GM19324 (cell line): Measurements from ENCODE around the gene CDH5.
"Not testable (repeated sequence)": the region's sequence is repeated elsewhere in the genome, so short reads cannot be mapped to it uniquely, and the experiment has no call there.

Experiments
- ATAC-seq: cut with Tn5 transposase; IDR thresholded peaks from one replicate; pipeline ENCODE4 v1.9.1; 2021; ENCODE audit warnings: mild to moderate bottlenecking, moderate library complexity; ENCODE audit not compliant: unreplicated experiment, low FRiP score

Gene CDH5

DNA sequence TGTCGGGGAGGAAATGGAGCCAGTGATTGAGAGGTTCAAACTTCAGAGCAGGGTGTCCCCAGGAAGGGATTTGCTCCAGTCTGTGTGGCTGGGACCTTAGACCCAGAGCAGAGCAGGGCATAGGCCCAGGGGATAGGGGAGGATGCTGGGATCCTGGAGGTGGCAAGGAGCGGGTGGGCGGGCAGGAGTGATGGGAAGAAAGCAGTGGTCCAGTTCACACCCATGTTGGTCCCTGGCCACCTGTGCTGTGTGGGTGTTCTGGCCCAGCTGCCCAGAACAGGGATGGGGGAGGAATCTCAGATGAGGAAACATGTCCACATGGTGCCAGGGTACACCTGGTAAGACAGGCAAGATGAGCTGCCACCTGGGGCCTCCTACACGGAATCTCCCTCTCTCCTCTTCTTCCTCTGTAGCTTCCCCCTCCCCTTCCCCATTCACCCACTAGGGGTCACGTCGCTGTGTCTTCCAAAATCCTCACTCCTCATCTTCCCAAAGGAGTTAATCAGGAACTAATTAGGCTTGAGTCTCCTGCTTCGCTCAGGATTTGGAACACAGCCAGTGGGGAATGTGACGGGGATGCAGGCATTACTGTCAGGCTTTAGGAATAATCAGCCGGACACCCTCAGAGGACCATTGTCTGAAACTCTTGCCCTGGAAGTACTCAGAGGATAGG, 62.9 kb downstream of the CDH5 start:
- ATAC-seq = no peak

DNA sequence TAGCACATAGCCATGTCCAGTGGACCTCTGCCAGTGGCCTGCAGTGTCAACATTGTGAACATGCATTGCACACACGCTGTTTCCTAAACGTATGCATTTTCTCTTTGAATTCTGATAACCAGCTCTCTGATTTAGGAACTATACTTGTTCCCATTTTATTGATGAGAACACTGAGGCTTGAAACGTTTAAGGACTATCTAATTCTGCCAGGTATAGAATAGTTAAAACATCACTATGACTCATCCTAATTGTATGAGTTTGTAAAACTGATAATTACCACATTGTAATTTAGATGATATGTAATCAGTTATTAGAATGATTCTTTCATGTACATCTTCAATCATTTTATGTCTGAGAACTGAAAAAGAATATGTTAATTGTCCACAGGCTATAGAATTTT, 63.7 kb downstream of the CDH5 start:
- ATAC-seq = no peak

DNA sequence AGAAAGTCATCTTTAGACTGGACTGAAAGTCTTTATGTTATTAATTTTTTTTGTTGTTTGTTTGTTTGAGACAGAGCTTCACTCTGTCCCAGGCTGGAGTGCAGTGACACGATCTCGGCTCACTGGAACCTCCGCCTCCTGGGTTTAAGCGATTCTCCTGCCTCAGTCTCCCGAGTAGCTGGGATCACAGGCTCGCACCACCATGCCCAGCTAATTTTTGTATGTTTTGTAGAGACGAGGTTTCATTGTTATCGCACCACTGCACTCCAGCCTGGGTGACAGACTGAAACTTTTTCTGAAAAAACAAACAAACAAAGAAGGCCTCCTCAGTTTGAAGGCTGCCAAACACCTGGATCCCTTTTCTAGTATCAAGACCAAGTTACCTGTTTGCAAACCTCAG, 65.3 kb downstream of the CDH5 start:
- ATAC-seq = no peak

DNA sequence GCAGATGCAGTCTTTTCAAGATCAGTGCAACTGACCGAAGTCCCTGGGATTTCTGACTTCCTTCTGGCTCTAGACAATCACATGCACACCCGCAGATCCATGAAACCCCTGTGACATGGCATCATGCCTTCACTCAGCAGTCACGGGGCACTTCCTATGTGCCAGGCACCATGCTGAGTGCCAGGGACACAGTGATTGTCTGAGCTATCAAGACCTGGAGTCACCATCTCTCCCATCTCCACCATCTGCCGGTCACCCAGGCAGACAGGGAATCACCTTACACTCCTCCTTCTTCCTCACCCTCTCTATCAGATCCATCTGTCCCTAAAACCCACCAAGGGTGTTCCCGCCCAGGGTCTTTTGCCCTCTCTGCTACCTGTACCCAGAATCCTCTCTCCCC, 65.9 kb downstream of the CDH5 start:
- ATAC-seq = no peak

DNA sequence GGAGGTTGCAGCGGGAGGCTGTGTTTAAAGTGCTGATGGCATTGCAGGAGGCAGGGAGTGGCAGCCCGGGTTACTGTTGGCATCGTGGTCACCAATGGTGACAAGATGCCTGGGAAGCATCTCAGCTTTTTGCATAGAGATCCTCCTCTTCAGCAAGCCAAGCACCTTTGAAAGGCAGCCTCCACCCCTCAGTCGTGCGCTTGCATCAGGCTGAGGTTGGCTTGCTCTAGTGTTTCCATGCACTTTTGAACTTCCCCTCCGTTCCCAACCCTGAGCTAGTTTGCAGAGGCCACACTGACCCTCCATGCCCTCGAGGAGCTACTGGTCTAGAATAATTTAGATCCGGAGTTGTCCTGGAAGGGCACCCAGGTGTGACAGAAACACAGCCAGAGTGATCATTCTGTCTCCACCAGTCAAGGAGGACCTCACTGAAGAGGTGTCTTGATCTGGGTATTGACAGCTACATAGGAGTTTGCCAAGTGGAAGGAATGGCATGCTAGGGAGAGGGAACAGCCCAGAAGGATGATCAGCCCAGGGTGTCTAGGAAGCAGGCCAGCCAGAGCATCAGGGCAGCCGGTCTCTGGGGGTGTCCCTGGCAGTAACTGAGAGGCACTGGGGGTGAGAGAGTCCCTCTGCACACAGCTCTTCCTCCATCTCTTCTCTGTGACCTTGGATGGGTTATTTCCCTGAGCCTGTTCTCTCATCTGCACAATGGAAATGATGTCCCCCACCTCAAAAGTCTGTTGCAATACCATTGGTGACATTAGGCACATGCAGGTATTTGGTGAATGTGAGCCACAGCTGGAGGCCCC, 68.3 kb downstream of the CDH5 start:
- ATAC-seq = no peak

DNA sequence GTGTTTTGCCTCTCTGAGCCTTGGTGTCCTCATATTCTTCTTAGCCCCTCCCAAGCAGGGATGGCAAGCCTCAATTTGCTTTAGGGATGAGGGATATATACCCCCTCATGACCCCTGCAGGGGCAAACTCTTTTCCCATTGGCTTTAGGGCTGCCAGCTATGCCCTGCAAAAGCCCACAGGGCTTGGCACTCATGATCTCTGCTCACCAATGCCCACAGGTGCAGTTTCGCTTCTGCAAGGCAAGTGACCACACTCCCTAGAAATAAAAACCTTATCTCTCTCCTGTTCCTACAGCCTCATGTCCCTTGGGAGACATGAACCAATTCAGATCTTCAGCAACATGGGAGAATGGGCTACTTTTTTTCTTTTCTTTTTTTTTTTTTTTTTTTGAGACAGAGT, 69.4 kb downstream of the CDH5 start:
- ATAC-seq = no peak

DNA sequence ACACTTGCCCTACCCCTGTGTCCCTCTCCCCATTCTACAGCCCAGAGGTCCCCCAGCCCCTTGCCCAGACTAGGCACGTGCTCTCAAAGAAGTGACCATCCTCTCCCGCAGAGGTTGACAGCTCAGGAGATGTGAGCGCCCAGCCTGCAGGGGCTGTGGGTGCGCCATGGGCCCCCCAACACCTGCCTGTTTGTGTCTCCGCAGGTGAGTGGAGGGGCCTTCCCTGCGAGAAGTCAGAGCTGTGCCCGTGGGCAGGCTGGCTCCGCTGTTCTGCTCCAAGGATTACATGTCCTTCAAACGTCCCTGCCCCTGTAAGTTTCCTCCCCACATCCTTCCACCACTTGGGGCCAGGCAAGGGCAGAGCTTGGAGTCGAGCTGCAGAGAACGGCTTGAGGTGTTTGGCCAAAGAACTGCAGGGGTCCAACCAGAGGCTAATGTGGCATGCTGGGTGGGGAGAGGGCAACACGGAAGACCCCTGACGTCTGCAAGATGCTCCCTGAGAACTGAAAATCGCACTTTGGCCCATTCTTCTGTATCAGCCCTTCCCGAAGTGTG, 71.0 kb downstream of the CDH5 start:
- ATAC-seq = no peak

DNA sequence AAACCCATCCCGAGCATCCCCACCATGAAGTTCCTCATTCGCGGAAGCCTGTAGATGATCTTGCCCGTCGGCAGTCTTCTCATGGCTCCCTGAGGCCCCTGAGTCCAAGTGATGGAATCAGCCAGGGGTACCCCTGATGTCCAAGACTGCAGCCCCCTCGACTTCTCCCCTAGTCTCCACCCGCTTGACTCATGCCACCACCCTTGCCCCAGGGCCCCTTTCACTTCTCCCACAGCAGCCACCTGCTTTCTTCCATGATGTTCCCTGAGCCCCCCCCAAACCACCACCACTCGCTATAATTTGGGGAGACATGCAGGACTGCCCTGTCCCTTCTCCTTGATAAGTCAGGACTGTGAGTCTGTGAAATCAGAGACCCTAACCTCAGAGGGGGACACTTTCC, 72.0 kb downstream of the CDH5 start:
- ATAC-seq = no peak

DNA sequence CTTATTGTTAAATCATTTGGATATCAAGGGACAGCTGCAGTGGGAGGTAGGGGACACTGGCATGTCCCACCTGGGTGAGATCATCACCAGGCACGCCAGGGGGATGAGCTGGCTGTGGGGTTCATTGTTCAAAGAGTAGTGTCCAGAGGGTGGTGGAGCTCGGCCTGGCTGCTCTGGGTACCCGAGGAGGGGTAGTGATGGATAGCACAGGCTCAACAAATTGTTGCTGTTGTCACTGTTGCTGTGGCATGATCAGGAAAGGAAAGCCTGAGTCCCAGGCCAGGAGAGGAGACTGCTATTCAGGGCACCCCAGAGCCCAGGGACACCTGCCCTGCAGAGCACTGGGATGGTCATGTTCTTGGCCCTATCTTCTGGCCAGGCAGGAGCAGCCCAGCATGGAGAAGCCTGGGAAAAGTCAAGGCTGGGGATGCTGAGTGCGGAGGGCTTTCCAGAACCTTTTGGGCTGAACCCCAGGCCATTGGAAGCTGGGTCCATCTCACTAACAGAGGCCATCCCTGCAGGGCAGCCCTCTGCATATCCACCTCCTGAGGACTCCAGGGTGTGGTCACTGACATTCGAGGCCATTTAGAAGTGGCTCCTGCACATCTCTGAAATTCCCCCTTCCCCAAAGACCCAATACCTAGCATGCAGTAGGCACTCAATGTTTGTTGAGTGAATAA, 72.7 kb downstream of the CDH5 start:
- ATAC-seq = no peak

DNA sequence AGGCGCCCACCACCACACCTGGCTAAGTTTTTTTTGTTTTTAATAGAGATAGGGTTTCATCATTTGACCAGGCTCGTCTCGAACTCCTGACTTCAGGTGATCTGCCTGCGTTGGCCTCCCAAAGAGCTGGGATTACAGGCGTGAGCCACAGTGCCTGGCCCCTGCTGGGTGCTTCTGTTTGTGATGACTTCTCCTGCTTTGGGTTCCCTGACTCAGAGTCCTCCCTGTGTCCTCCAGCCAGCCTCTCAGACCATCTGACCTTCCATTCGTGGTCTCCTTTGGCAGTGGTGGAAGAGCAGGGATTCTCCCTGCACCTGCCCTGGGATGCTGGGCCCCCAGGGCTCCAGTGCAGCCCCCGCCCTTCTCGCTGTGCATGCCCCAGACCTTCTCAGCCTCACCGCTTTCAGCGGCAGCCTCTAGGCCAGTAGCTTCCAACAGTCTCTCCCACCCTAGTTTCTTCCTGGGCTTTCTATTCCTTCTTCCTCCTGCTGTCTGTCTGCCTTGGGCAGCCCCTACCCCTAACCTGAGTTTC, 73.8 kb downstream of the CDH5 start:
- ATAC-seq = no peak

DNA sequence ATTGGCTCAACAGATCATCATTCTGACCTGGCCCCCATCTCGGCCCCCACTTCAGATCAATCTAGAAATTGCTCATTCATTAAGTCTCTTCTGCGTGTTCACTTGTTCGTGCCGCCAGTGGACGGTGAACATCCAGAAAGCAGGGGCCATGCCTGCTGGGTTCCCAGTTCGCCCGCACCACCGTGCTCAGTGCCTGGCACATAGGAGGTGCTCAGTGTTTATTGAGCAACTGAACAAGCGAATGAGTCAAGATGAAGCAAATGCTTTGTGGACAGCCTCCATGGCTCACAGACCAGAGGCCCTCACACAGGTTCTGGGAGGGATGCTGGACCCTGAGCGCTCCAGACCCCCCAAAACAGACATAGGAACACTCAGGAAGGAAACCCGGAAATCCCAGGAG, 74.5 kb downstream of the CDH5 start:
- no peak for ATAC-seq

DNA sequence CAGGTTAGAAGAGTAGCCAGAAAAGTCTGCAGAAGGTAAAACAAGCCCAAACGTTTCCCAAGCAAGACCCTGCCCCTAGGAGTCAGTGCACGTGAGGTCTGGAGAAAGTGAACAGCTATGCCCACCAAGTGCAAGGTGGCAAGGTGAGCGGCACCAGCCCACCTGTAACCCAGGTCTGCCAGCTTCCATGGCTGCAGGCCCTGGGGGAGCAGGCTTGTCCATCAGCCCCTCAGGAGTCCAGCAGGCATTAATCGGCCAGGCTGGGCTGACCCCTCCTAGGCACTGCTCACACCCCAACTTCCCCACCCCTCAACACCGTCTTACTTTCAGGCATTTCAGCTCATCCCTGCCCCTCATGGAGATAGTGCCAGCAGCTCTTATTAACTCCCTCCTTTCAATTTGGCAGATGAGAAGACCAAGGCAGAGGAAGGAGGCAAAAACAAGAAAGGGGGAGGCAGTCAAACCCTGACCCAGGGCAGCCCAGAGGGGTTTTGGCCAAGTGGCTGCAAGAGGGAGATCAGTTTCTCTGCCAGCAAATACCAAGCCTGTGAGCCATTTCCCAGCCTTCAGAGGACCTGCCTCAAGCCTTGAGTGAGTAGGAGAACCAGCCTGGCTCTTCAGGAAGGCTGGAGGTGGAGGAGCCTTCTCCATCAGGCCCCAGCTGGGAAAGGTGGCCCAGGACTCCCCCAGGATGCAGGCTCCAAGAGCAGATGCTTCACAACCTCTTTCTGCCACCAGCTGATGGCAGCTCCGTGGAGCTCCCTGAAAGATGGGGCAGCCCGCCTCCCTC, 75.3 kb downstream of the CDH5 start:
- no peak for ATAC-seq

DNA sequence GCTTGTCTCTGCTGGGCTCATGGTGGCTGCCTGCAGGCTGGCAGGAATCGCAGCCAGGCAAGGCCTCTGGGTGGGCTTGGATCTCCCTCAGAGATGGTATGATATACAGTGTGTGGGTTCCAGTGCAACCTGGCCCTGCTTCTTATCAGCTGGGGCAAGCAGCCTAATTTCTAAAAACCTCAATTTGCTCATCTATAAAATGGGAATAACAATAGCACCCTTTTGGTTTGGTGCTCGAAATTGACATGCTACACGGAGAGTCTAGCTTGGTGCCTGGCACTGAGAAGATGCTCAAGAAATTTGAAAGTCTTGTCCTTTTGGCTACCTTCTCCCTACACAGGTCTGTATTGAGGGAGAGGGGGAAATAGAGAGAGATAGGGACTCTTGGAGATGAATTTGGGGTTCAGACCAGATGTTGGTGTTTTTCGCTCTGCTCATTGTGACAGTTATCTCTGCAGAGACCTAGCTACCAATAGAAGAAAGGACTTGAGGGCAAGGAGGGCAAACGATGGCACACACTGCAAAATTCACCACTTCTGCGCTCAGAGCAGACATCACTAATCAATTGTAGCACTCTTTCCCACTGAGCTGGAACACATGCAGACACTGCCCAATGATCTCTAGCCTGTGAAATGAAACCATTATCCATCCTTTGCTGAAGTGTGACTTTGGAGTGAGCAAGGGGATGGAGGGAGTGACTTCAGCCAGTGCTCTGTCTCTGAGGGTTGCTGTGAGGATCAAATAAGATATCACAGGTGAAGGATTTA, 76.2 kb downstream of the CDH5 start:
- no peak for ATAC-seq

DNA sequence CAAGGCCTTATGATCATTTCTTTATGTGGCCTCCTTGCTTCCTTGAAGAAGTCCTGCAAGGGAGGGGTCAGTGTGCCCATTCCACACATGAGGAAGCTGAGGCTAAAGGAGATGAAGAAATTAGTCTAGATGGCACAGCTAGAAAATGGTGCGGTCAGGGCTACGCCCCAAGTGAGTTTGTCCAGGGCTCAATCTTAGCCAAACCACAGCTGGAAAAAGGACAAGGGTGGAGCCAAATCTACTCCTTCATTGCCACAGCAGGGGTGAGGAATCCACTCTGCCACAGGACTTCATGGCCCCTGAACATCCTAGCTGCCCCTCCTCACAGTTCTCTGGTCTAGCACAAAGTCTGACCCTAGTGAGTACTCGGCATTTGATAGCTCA, 76.8 kb downstream of the CDH5 start:
- ATAC-seq = no peak

DNA sequence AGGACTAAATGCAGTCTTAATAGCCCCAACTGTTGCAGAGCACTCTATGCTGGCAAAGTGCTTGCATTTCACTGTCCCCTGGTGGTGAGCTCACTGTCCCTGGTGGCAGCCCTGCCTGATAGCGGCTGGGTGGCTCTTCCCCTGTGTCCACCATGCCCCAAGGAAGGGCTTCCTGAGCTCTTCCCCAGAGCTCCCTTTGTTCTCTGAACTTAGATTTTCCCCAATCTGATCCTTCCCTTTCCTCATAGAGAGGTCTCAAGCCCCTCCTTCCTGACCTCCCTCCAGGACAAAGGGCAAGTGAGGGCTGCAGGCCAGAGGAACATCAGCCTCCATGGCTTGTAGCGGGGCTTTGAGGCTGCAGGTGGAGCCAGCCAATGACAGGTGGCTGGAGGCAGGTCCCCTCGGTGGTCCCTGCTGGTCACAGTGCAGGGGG, 77.6 kb downstream of the CDH5 start:
- ATAC-seq = no peak

DNA sequence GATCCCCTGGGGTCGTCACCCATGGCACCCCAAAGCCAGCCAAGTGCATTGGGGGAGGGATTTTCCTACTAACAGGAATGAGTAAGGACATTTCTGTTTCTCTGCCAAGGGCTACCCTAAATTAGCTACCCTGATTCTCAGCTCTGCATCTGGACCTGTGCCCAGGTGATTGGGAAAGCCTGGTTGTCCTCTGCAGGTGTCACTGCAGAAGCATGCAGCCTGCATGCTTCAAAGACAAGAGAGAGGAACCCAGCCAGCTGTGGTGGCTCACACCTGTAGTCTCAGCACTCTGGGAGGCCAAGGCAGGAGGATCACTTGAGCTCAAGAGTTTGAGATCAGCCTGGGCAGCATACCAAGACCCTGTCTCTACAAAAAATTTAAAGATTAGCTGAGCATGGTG, 80.2 kb downstream of the CDH5 start:
- no peak for ATAC-seq

DNA sequence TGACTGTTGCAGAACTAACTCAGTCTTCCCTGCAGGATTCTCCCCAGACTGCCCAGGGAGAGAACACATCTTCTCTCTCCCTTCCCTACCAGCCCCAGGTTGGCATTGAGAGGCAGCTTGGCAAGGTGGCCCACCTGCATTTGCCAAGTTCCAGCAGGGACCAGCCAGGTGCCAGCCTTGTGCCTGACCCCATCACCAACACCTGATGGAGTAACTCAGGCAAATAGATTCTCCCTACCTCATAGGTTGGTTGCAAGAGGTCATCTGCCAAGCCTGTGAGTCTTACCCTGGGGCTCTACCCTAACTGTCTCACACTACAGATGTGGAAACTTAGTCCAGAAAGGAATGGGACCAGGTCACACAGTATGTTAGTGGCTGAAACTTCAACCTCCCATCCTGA, 81.0 kb downstream of the CDH5 start:
- ATAC-seq = no peak

DNA sequence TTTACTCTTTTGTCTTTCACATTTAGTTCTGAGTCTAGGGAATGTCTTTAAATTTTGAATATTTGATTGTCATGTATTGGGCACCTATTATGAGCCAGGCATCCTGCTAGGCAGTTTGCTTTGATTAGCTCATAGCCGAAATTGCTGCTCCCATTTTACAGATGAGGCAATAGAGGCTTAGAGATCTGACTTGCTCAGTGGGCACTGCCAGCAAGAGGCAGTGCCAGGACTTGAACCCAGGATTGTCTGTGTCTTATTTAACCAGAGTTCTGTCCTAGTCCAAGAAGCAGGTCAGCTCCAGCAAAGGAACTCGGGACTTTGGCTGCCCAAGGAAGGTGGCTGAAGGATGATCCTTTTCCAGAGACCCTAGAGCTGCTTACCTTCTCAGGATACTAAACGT, 85.1 kb downstream of the CDH5 start:
- ATAC-seq = no peak

DNA sequence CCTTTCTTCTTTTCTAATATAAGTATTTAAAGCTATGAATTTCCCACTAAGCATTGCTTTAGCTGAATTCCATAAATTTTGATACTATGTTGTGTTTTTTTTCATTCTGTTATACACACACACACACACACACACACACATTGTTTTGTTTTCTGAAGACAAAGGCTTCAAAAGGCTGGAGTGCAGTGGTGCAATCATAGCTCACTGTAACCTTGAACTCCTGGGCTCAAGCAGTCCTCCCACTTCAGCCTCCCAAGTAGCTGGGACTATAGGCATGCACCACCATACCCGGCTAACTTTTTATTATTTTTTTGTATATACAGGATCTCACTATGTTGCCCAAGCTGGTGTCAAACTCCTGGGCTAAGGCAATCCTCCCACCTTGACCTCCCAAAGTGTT, 86.7 kb downstream of the CDH5 start:
- ATAC-seq = not testable (repeated sequence)
